SKM-1 (cell line): ENCODE measurements around the gene CHDH.

ENCODE experiments used
- DNase-seq: peaks from one replicate; lab custom pipeline; 2025; ENCODE audit not compliant: unreplicated experiment; lab: John Stamatoyannopoulos, UW

CHDH gene

GRCh38 chr3:53846134-53846850, at the start of gene CHDH, which contains the start of gene IL17RB:
CHDH (minus strand) TSS chr3:53846419; CDS start chr3:53824008, 22,411 bp downstream.
IL17RB (plus strand) TSS chr3:53846568; CDS start chr3:53846589, 21 bp downstream.
- no peak for DNase-seq

GRCh38 chr3:53892286-53892637, 46.0 kb upstream of the CHDH start:
- DNase-seq: no peak

GRCh38 chr3:53891497-53892285, 45.5 kb upstream of the CHDH start, which contains the start of gene SELENOK:
SELENOK (minus strand) TSS chr3:53891859.
- DNase-seq: peak; percentile 97

- no peak for DNase-seq
These were observed 44.7 kb upstream of the CHDH start for GRCh38 chr3:53890726-53891475.

GRCh38 chr3:53888232-53888631, 42.0 kb upstream of the CHDH start:
- no peak for DNase-seq

GRCh38 chr3:53887446-53887845, 41.2 kb upstream of the CHDH start:
- no peak for DNase-seq

GRCh38 chr3:53885239-53885638, 39.0 kb upstream of the CHDH start:
- DNase-seq: no peak

- DNase-seq: no peak
These were observed 38.4 kb upstream of the CHDH start for GRCh38 chr3:53884623-53885022.

- DNase-seq: no peak
These were observed 36.8 kb upstream of the CHDH start for GRCh38 chr3:53883008-53883407.

GRCh38 chr3:53881691-53882593, 35.7 kb upstream of the CHDH start, which contains the start of gene ACTR8:
ACTR8 (minus strand) TSS chr3:53882152; CDS start chr3:53882101, 51 bp downstream.
- peak; percentile 66 for DNase-seq

GRCh38 chr3:53880396-53881345, 34.5 kb upstream of the CHDH start:
- no peak for DNase-seq

GRCh38 chr3:53865732-53866499, 19.7 kb upstream of the CHDH start:
- no peak for DNase-seq

- no peak for DNase-seq
These were observed 16.9 kb upstream of the CHDH start for GRCh38 chr3:53863145-53863544.

- DNase-seq: no peak
These were observed 16.0 kb upstream of the CHDH start for GRCh38 chr3:53862241-53862640.

GRCh38 chr3:53860196-53860595, 14.0 kb upstream of the CHDH start:
- no peak for DNase-seq

GRCh38 chr3:53859178-53859577, 13.0 kb upstream of the CHDH start:
- DNase-seq: no peak

GRCh38 chr3:53858096-53858741, 12.0 kb upstream of the CHDH start:
- DNase-seq: no peak

GRCh38 chr3:53856964-53857363, 10.7 kb upstream of the CHDH start:
- no peak for DNase-seq
